ENCODE measurements around the gene QPCTL. TPM values are rescaled to one million over a fixed set of nuclear protein-coding genes. Genes with fewer than 3 reads are reported as not detected.

Gene QPCTL
- total and polyA plus RNA-seq, 2 of the 13 experiments (the other 11 are each of a cell fraction or from before 2014, with no cell fraction given) = 16.0 to 19.1 TPM

DNA sequence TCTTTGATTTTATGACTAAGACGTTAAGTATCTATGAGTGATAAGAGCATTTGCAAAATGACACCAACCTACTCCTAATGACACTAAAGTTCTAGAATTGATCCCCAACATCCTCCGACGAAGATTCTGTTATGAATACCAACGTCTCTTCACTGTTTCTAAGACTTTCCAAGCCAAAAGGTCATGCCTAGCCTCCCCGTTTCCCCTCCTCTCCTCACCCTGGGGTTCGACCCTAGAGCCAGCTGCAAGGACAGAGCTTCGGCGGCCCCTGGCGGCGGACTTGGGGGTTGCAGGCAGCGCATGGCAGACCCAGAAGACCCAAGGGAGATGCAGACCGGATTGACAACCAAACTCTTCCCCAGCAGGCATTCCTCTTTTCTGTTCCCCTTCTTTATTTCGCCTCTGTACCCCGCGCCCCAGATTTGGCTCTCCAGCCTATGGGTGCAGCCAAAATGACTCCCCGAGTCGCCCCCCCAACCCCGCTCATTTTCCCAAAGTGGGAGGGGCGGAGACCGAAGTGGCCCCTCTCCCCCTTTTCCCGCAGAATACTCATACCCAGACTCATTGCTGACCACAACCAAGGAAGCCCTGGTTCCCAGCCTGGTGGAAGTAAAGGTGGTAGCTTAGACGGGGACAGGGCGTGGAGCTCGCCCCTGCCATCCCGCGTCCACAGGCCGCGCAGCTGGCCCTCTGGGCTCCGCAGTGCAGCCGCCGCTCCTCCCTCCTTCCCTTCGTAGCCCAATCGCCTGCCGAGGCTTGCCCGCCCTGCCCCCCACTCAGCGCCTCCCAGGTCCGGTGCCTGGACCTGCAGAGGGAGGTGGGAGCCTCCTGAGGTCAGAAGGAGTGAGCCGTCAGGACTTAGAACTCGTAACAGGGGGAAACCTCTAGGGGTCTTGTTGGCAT lies 49.2 kb upstream of the QPCTL start (continued):
- TF ChIP-seq RXRA (CRISPR knock-in tag; IDR thresholded peaks at IDR 0.05) (no peak), MATR3 (CRISPR knock-in tag; IDR thresholded peaks at IDR 0.05) (no peak), ZNF543 (CRISPR knock-in tag; IDR thresholded peaks at IDR 0.05) (no peak), ZZZ3 (CRISPR knock-in tag; IDR thresholded peaks at IDR 0.05; ENCODE audit: borderline replicate concordance) (peak; percentile 39; the same call in 1 of the 2 replicates), HOXA3 (CRISPR knock-in tag; IDR thresholded peaks at IDR 0.05) (0 out of 2 replicates have a peak, but pooled peaks have one; percentile 24), ZNF121 (CRISPR knock-in tag; IDR thresholded peaks at IDR 0.05) (no peak), GPN1 (CRISPR knock-in tag; IDR thresholded peaks at IDR 0.05; ENCODE audit: borderline replicate concordance) (no peak), SP2 (CRISPR knock-in tag; IDR thresholded peaks at IDR 0.05) (no peak), ZNF547 (CRISPR knock-in tag; IDR thresholded peaks at IDR 0.05) (no peak), ZNF790 (CRISPR knock-in tag; IDR thresholded peaks at IDR 0.05; ENCODE audit: borderline replicate concordance) (no peak), TEAD2 (CRISPR knock-in tag; IDR thresholded peaks at IDR 0.05) (no peak), STAG1 (CRISPR knock-in tag; IDR thresholded peaks at IDR 0.05) (peak; percentile 92), ZNF878 (CRISPR knock-in tag; IDR thresholded peaks at IDR 0.05) (0 out of 2 replicates have a peak, but pooled peaks have one; percentile 41), DR1 (CRISPR knock-in tag; IDR thresholded peaks at IDR 0.05) (no peak), NONO (IDR thresholded peaks at IDR 0.05) (no peak), NONO (CRISPR knock-in tag; conservative IDR thresholded peaks at IDR 0.05) (0 out of 2 replicates have a peak, but pooled peaks have one; percentile 39), GATAD2A (CRISPR knock-in tag; IDR thresholded peaks at IDR 0.05) (peak; percentile 19; the same call in 1 of the 2 replicates), NFE2L1 (CRISPR knock-in tag; IDR thresholded peaks at IDR 0.05; ENCODE audit: borderline replicate concordance) (no peak), FOXP1 (IDR thresholded peaks at IDR 0.05) (no peak), FOXP1 (CRISPR knock-in tag; IDR thresholded peaks at IDR 0.05) (no peak), HOXA5 (CRISPR knock-in tag; IDR thresholded peaks at IDR 0.05) (no peak; the same call in 1 of the 2 replicates), KMT2B (CRISPR knock-in tag; IDR thresholded peaks at IDR 0.05) (no peak), EHMT2 (IDR thresholded peaks at IDR 0.05; ENCODE audit: borderline replicate concordance, low read depth, low read length) (no peak), MED8 (CRISPR knock-in tag; IDR thresholded peaks at IDR 0.05; ENCODE audit: insufficient replicate concordance) (no peak)
- TF ChIP-seq, protein P1, sequence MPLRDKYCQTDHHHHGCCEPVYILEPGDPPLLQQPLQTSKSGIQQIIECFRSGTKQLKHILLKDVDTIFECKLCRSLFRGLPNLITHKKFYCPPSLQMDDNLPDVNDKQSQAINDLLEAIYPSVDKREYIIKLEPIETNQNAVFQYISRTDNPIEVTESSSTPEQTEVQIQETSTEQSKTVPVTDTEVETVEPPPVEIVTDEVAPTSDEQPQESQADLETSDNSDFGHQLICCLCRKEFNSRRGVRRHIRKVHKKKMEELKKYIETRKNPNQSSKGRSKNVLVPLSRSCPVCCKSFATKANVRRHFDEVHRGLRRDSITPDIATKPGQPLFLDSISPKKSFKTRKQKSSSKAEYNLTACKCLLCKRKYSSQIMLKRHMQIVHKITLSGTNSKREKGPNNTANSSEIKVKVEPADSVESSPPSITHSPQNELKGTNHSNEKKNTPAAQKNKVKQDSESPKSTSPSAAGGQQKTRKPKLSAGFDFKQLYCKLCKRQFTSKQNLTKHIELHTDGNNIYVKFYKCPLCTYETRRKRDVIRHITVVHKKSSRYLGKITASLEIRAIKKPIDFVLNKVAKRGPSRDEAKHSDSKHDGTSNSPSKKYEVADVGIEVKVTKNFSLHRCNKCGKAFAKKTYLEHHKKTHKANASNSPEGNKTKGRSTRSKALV (CRISPR knock-in tag; IDR thresholded peaks at IDR 0.05) = no peak
- TF ChIP-seq, protein P2, sequence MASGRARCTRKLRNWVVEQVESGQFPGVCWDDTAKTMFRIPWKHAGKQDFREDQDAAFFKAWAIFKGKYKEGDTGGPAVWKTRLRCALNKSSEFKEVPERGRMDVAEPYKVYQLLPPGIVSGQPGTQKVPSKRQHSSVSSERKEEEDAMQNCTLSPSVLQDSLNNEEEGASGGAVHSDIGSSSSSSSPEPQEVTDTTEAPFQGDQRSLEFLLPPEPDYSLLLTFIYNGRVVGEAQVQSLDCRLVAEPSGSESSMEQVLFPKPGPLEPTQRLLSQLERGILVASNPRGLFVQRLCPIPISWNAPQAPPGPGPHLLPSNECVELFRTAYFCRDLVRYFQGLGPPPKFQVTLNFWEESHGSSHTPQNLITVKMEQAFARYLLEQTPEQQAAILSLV (CRISPR knock-in tag; IDR thresholded peaks at IDR 0.05; ENCODE audit: borderline replicate concordance) = no peak
- TF ChIP-seq, protein P3, sequence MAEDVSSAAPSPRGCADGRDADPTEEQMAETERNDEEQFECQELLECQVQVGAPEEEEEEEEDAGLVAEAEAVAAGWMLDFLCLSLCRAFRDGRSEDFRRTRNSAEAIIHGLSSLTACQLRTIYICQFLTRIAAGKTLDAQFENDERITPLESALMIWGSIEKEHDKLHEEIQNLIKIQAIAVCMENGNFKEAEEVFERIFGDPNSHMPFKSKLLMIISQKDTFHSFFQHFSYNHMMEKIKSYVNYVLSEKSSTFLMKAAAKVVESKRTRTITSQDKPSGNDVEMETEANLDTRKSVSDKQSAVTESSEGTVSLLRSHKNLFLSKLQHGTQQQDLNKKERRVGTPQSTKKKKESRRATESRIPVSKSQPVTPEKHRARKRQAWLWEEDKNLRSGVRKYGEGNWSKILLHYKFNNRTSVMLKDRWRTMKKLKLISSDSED (CRISPR knock-in tag; IDR thresholded peaks at IDR 0.05) = no peak
- TF ChIP-seq, protein P4, sequence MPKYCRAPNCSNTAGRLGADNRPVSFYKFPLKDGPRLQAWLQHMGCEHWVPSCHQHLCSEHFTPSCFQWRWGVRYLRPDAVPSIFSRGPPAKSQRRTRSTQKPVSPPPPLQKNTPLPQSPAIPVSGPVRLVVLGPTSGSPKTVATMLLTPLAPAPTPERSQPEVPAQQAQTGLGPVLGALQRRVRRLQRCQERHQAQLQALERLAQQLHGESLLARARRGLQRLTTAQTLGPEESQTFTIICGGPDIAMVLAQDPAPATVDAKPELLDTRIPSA (CRISPR knock-in tag; IDR thresholded peaks at IDR 0.05; ENCODE audit: borderline replicate concordance) = no peak
